Mesothelial cell of epicardium (in vitro differentiated cells): ENCODE measurements around the gene PLEKHH2. TPM values are rescaled to one million over a fixed set of nuclear protein-coding genes. Genes with fewer than 3 reads are reported as not detected.
"Not testable (repeated sequence)": the region's sequence is repeated elsewhere in the genome, so short reads cannot be mapped to it uniquely, and the experiment has no call there.

ENCODE experiments used
- DNase-seq, 2 experiments: peaks; one replicate each; pipeline ENCODE4 v3.0.0; 2021; ENCODE audit warnings: low spot score in 2 of 2; ENCODE audit not compliant: unreplicated experiment in 2 of 2
- H3K27ac Mint-ChIP-seq: 2 replicates; pipeline ENCODE4 v1.8.0; 2021; ENCODE audit warnings: mixed read lengths
- H3K27me3 Mint-ChIP-seq: 2 replicates; pipeline ENCODE4 v1.8.0; 2021; ENCODE audit warnings: low read depth, mixed read lengths
- H3K36me3 Mint-ChIP-seq: 2 replicates; pipeline ENCODE4 v1.8.0; 2021; ENCODE audit warnings: mixed read lengths
- H3K4me1 Mint-ChIP-seq: 2 replicates; pipeline ENCODE4 v1.8.0; 2021; ENCODE audit warnings: mixed read lengths
- H3K4me3 Mint-ChIP-seq: 2 replicates; pipeline ENCODE4 v1.8.0; 2021; ENCODE audit warnings: mild to moderate bottlenecking, moderate library complexity, mixed read lengths
- H3K9me3 Mint-ChIP-seq: 2 replicates; pipeline ENCODE4 v1.8.0; 2021; ENCODE audit warnings: mixed read lengths
- CTCF ChIP-seq: fragments of 200-600 bp; sonication (generic); IDR thresholded peaks from one replicate; pipeline ENCODE4 v1.5.0; 2021; ENCODE audit warnings: antibody characterized with exemption; ENCODE audit not compliant: unreplicated experiment
- total RNA-seq: library from RNA; stranded (reverse); gene quantifications from 3 replicates; pipeline ENCODE4 v1.2.1, GENCODE V29; 2021

Gene PLEKHH2
- total RNA-seq, 1 donor from 2014 or later, result 12.0 TPM

DNA sequence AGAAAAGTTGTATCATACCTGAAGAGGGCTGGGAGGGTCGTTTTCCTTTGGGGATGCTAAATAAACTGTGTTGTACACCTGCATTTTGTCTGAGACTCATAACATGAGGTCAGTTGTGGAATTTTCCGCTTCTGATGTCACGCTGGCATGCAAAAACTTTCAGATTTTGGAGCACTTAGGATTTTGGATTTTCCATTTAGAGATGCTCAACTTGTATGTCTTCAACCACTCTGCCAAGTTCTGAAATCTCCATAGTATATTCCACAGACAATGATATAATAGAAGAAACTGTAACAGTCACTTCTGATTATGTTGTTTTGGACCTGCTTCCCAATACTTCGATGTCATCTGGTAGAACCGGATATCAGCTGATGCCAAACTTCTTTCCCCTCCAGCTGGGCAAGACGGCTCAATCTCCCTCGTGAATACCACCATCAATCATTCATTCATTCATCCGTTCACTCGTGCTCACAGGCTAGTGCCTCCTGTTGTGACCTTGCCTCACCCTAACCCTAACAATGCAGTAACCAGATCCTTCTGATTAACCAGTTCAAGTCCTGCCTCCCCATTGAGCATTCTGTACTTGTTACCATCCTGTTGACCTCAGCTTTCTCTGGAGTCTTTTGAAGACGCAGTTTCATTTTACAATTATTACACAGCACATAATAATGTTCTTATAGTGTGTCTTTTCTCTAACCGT, 5.3 kb upstream of the PLEKHH2 start:
- Mint-ChIP-seq H3K4me3 (no peak overlapping the region), H3K9me3 (no peaks in the 10 kb centered on the region), H3K36me3 (no peaks in the 10 kb centered on the region), H3K27ac (no peak overlapping the region), H3K27me3 (peaks cover 34% of the 10 kb centered on the region), H3K4me1 (peaks cover 33% of the 10 kb centered on the region)
- DNase-seq, result no peak
- TF ChIP-seq CTCF, result no peak

GRCh38 chr2:43634604-43635306, 2.3 kb upstream of the PLEKHH2 start:
- no peak for TF ChIP-seq CTCF

DNA sequence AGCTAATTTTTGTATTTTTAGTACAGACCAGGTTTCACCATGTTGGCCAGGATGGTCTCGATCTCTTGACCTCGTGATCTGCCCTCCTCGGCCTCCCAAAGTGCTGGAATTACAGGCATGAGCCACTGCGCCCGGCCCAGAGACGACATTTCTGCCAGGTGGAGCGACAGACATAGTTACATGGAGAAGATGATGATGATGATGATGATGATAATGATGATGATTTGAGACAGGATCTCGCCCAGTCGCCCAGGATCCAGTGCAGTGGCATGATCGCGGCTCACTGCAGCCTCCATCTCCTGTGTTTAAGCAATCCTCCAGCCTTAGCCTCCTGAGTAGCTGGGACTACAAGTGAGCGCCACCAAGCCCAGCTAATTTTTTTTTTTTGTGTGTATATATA, 907 bp upstream of the PLEKHH2 start:
- peaks cover 36% of the 10 kb centered on the region for H3K27me3 Mint-ChIP-seq
- peak overlapping the region; percentile 41 for H3K4me3 Mint-ChIP-seq
- H3K4me1 Mint-ChIP-seq, result peaks cover 41% of the 10 kb centered on the region
- DNase-seq, H3K9me3 Mint-ChIP-seq, H3K27ac Mint-ChIP-seq, H3K36me3 Mint-ChIP-seq: not testable (repeated sequence)

More at GRCh38 chr2:43634604-43635306, 2.3 kb upstream of the PLEKHH2 start:
- H3K4me1 Mint-ChIP-seq, result peaks cover 41% of the 10 kb centered on the region
- H3K9me3 Mint-ChIP-seq, result peaks cover 3% of the 10 kb centered on the region
- peaks cover 3% of the 10 kb centered on the region for H3K36me3 Mint-ChIP-seq
- H3K4me3 Mint-ChIP-seq, result peak overlapping the region; percentile 36
- H3K27ac Mint-ChIP-seq, result peak overlapping the region; percentile 92
- DNase-seq, result no peak
- peaks cover 40% of the 10 kb centered on the region for H3K27me3 Mint-ChIP-seq

DNA sequence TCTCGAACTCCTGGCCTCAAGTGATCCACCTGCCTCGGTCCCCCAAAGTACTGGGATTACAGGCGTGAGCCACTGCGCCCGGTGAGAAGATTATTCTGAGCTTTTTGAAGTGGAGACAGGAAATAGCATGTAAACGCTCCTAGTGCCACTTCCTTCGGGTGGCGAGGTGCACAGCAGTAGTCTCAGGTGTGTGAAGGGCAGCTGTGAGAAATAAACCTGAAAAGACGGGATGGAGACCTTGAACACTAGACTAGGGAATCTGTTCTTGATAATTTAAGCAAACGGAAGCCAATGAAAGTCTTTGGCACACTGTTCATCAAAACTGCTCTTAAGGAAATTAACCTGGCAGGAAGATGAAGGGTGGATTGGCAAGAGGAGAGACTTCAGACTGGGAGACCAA, 439 bp upstream of the PLEKHH2 start:
- H3K27ac Mint-ChIP-seq, result no peak overlapping the region
- peaks cover 3% of the 10 kb centered on the region for H3K36me3 Mint-ChIP-seq
- H3K9me3 Mint-ChIP-seq, result peaks cover 3% of the 10 kb centered on the region
- H3K4me3 Mint-ChIP-seq, result peak overlapping the region; percentile 73
- H3K27me3 Mint-ChIP-seq, result peaks cover 33% of the 10 kb centered on the region
- peaks cover 41% of the 10 kb centered on the region for H3K4me1 Mint-ChIP-seq
- TF ChIP-seq CTCF, result no peak
- DNase-seq, result no peak

DNA sequence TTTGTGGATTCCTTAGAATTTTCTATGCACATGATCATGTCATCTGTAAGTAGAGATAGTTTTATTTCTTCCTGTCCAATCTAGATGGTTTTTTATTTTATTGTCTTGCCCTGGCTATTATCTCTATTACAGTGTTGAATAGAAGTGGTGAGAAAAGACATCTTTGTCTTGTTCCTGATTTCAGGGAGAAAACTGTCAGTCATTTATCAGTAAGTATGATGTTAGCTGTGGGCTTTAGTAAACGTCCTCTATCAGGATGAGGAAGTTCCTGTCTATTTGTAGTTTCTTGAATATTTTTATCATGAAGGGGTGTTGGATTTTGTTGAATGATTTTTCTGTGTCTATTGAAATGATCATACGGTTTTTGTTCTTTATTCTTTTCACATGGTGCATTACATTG, 5.3 kb downstream of the PLEKHH2 start:
- TF ChIP-seq CTCF, result no peak
- H3K27ac Mint-ChIP-seq, result no peak overlapping the region
- H3K36me3 Mint-ChIP-seq, result peaks cover 3% of the 10 kb centered on the region
- peaks cover 3% of the 10 kb centered on the region for H3K9me3 Mint-ChIP-seq
- H3K4me1 Mint-ChIP-seq, result peaks cover 6% of the 10 kb centered on the region
- DNase-seq, result no peak
- H3K4me3 Mint-ChIP-seq, result no peak overlapping the region
- H3K27me3 Mint-ChIP-seq, result peaks cover 10% of the 10 kb centered on the region

- no peak for TF ChIP-seq CTCF
- H3K4me3 Mint-ChIP-seq, result no peak overlapping the region
- no peak for DNase-seq
- H3K4me1 Mint-ChIP-seq, result no peaks in the 10 kb centered on the region
- peaks cover 3% of the 10 kb centered on the region for H3K27me3 Mint-ChIP-seq
- no peak overlapping the region for H3K27ac Mint-ChIP-seq
- H3K9me3 Mint-ChIP-seq, result peaks cover 3% of the 10 kb centered on the region
- H3K36me3 Mint-ChIP-seq, result peaks cover 3% of the 10 kb centered on the region
Measured at GRCh38 chr2:43643680-43644079, 6.6 kb downstream of the PLEKHH2 start.
